HG03469 (cell line): ENCODE results near the gene IMPDH1.
A peak's percentile ranks its signal among the peaks of the same experiment; 100 is the strongest.

Source experiments
- ATAC-seq: cut with Tn5 transposase; IDR thresholded peaks from one replicate; pipeline ENCODE4 v1.9.1; 2021; ENCODE audit warnings: mild to moderate bottlenecking, moderate library complexity, moderate number of reproducible peaks; ENCODE audit not compliant: unreplicated experiment

IMPDH1 gene

GRCh38 chr7:128363261-128363721, 46.5 kb downstream of the IMPDH1 start:
- ATAC-seq: no peak

- ATAC-seq: no peak
These were observed 47.1 kb downstream of the IMPDH1 start for GRCh38 chr7:128362670-128363069.

GRCh38 chr7:128361411-128362379, 48.1 kb downstream of the IMPDH1 start, which contains the start of gene PRRT4:
Gene PRRT4 (minus strand): TSS chr7:128361690.
- ATAC-seq: no peak

- no peak for ATAC-seq
These were observed 49.5 kb downstream of the IMPDH1 start for GRCh38 chr7:128360359-128360678.

GRCh38 chr7:128359939-128360338, 49.8 kb downstream of the IMPDH1 start:
- no peak for ATAC-seq

- no peak for ATAC-seq
These were observed 50.4 kb downstream of the IMPDH1 start for GRCh38 chr7:128359336-128359735.

GRCh38 chr7:128358233-128358632, 51.5 kb downstream of the IMPDH1 start:
- ATAC-seq: no peak

GRCh38 chr7:128357217-128357613, 52.6 kb downstream of the IMPDH1 start:
- ATAC-seq: no peak

GRCh38 chr7:128356546-128357216, 53.1 kb downstream of the IMPDH1 start:
- no peak for ATAC-seq

- ATAC-seq: no peak
These were observed 56.2 kb downstream of the IMPDH1 start for GRCh38 chr7:128353610-128354009.

GRCh38 chr7:128353189-128353588, 56.6 kb downstream of the IMPDH1 start:
- no peak for ATAC-seq

- ATAC-seq: no peak
These were observed 57.1 kb downstream of the IMPDH1 start for GRCh38 chr7:128352636-128353035.

GRCh38 chr7:128352153-128352537, 57.6 kb downstream of the IMPDH1 start:
- no peak for ATAC-seq

- no peak for ATAC-seq
These were observed 58.3 kb downstream of the IMPDH1 start for GRCh38 chr7:128351296-128352152.

- ATAC-seq: no peak
These were observed 59.0 kb downstream of the IMPDH1 start for GRCh38 chr7:128350708-128351295.

- ATAC-seq: no peak
These were observed 60.3 kb downstream of the IMPDH1 start for GRCh38 chr7:128349466-128349825.

- ATAC-seq: no peak
These were observed 62.1 kb downstream of the IMPDH1 start for GRCh38 chr7:128347647-128348097.

GRCh38 chr7:128344431-128344774, 65.4 kb downstream of the IMPDH1 start:
- ATAC-seq: no peak

- ATAC-seq: peak; percentile 87
These were observed 66.0 kb downstream of the IMPDH1 start, which contains the start of gene RBM28 for GRCh38 chr7:128343554-128344430. Gene RBM28 (minus strand): TSS chr7:128343908. CDS start chr7:128343793, 115 bp downstream.
